ENCODE results near the gene WDR5B.
"Not testable (repeated sequence)": the region's sequence is repeated elsewhere in the genome, so short reads cannot be mapped to it uniquely, and the experiment has no call there.

The WDR5B gene

GRCh38 chr3:122415762-122416654 is at the start of gene WDR5B:
Gene WDR5B, minus strand, starts transcription at chr3:122416062. Its CDS starts 534 bp downstream, at chr3:122415528.
- peak; percentile 99 for DNase-seq

GRCh38 chr3:122464659-122465058 is 48.8 kb upstream of the WDR5B start:
- DNase-seq, result no peak

DNA sequence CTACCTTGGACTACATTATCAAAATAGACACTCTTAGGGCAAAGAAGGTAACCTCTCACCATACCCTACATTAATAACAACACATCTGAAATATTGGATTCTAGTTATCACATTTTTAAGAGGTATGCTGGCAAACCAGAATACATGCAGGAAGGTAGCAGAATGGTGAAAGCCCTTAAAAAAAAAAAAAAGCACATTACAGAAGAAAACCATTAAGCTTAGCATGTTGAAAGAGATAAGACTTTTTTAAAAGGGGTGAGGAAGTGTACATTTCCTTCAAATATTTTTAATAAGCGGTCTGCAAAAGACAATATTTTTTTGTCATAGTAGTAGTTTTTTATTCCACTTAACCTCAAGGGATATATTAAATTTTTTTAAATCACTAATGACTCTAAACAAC is 46.5 kb upstream of the WDR5B start:
- no peak for DNase-seq

DNA sequence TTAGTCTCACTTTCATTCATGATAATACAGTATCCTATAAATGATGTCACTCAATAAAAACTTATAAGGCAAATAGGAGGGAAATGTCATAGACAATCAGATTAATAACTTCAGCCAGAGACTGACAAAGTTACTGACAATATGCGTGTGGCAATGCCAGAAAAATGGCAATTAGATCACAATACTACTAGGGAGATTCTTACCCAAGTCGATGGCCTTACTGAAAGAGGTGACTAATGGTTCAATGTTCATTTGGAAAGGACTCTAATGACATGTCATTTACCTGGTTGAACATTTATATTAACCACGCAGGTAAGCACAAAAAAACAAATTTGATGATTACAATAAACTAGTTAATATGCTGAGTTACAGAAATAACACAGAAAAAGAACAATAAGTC is 45.9 kb upstream of the WDR5B start:
- DNase-seq, result no peak

DNA sequence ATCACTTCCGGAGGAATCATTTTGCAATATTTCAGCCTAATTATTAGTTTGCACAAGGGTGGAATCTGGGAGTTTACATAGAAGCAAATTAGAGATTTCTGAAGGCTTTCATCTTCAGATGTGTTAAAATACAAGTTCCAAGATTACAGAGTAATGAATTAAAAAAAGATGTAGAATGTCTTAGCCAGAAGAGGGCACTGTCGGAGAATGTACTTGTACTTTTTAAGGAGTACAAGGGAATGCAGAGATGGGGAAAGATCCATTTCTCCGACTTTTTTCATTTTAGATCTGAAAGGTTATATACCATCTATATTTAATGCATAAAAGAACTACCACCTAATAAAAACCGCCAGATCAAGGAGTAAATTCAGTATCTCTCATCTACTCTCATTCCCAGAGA is 43.1 kb upstream of the WDR5B start:
- DNase-seq, result no peak

GRCh38 chr3:122457706-122458105 is 41.8 kb upstream of the WDR5B start:
- DNase-seq, result no peak

DNA sequence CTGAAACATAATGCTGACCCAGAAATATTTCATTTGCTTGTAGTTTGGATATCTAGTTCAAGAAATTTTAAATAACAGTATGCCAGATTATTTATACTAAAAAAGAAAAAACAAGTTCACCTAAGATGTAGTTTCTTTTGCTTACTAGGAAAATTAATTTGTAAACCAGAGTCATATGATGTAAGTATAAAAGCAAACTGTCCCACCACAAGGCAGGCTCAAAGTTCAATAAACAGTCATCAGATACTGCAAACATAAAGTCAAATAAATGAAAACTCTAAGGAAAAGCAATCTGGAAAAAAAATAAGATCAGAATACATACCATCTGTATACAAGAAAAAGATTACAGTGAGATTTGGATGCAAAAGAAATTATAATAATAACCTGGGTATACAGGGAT is 40.2 kb upstream of the WDR5B start:
- no peak for DNase-seq

DNA sequence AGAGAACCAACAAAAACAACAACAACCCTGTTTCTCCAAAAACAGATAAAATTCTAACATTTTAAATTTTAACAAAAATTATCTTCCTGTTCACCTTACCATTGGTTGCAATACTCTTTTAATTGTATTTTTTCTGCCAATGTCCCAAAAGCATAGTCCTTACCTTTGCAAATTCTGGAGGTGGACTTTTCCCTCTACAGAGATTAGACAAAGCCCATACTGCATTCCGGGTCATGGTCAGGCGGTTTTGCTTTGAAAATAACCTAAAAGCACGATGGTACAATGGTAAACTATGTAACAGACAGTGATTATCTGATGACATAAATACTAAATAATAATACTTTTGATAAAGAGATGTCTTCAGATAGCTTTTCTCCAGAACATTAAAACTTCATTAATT is 35.5 kb upstream of the WDR5B start:
- no peak for DNase-seq

DNA sequence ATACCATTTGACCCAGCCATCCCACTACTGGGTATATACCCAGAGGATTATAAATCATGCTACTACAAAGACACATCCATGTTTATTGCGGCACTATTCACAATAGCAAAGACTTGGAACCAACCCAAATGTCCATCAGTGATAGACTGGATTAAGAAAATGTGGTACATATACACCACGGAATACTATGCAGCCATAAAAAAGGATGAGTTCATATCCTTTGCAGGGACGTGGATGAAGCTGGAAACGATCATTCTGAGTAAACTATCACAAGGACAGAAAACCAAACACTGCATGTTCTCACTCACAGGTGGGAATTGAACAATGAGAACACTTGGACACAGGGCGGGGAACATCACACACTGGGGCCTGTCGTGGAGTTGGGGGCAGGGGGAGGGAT is 32.4 kb upstream of the WDR5B start:
- DNase-seq, result not testable (repeated sequence)

GRCh38 chr3:122444491-122444887 is 28.6 kb upstream of the WDR5B start:
- not testable (repeated sequence) for DNase-seq

- not testable (repeated sequence) for DNase-seq
Observed at GRCh38 chr3:122443762-122444490, 28.1 kb upstream of the WDR5B start.

DNA sequence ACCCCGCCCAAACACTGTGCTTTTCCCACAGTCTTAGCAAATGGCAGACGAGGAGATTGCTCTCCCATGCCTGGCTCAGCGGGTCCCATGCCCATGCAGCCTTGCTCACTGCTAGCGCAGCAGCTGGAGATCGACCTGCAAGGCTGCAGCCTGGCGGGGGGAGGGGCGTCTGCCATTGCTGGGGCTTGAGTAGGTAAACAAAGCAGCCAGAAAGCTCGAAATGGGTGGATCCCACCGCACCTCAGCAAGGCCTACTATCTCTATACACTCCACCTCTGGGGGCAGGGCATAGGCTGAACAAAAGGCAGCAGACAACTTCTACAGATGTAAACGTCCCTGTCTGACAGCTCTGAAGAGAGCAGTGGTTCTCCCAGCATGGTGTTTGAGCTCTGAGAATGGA is 27.2 kb upstream of the WDR5B start:
- DNase-seq, result no peak

GRCh38 chr3:122435950-122436349 is 20.1 kb upstream of the WDR5B start:
- DNase-seq, result no peak

DNA sequence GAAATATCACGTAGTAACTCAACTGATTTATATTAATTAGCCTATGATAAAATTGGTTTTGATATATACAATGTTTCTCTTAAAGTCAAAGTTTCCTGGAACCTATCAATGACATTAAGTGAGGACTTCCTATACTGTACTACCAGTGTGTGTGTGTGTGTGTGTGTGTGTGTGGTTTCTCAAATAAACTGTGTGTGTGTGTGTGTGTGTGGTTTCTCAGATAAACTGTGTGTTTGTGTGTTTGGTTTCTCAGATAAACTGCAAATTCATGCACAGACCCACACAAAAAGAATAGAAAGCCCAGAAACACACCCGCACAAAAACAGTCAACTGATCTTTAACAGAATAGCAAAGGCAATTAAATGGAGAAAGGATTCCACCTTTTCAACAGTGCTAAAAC is 14.5 kb upstream of the WDR5B start:
- DNase-seq, result no peak

GRCh38 chr3:122427857-122428471 is 12.1 kb upstream of the WDR5B start:
- no peak for DNase-seq

- DNase-seq, result no peak
Observed at GRCh38 chr3:122421836-122422235, 6.0 kb upstream of the WDR5B start.

GRCh38 chr3:122421101-122421500 is 5.2 kb upstream of the WDR5B start:
- no peak for DNase-seq

GRCh38 chr3:122416966-122417365 is 1.1 kb upstream of the WDR5B start:
- no peak for DNase-seq

DNA sequence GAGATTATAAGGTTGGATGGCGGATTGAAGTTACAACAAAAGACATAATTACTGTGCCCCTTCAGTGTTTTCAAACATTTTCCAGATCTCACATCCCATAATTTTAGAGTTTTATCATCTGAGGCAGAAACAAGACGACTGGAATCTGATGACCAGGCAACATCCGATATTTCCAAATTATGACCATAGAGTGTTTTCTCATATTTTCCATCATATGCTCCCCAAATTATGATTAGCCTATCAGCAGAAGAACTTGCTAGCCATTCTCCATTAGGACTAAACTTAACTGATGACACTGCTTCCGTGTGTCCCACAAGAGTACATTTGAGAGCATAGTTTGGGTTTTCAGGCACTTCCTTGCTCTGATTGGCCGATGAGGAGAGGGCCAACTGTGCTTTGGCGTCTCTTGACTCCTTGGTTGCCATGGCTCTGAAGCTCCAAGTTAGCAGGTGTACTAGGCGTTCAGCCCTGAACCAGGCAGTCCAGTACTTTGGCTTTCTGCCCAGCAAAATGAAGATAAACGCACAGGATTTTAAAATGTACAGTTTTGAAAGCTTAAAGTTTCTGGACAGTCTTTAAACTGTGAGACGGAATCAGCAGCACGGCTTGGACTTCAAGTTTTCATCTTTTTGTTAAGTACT is 638 bp downstream of the WDR5B start:
- DNase-seq, result no peak

GRCh38 chr3:122414391-122414790 is 1.5 kb downstream of the WDR5B start:
- DNase-seq, result no peak

- DNase-seq, result no peak
Observed at GRCh38 chr3:122410639-122411038, 5.2 kb downstream of the WDR5B start.

- no peak for DNase-seq
Observed at GRCh38 chr3:122410111-122410510, 5.8 kb downstream of the WDR5B start.

- DNase-seq, result no peak
Observed at GRCh38 chr3:122409446-122409845, 6.4 kb downstream of the WDR5B start.

Measured in retina (tissue), 1 donor.